GM23248 (cell line): ENCODE results near the gene LRRIQ3. TPM values are rescaled to one million over a fixed set of nuclear protein-coding genes. Genes with fewer than 3 reads are reported as not detected.
"Not testable (repeated sequence)": the region's sequence is repeated elsewhere in the genome, so short reads cannot be mapped to it uniquely, and the experiment has no call there.

ENCODE experiments used
- DNase-seq: peaks from one replicate; pipeline ENCODE4 v3.0.0-alpha.2; 2015
- H2AFZ ChIP-seq: fragments of 200-600 bp; sonication (generic); 2 replicates; pipeline ENCODE4 v1.6.1; 2016; ENCODE audit warnings: antibody characterized with exemption
- H3F3A ChIP-seq: fragments of 200-600 bp; sonication (generic); 2 replicates; pipeline ENCODE4 v1.6.1; 2016; ENCODE audit warnings: mild to moderate bottlenecking, antibody characterized with exemption, mixed run types; ENCODE audit not compliant: insufficient read depth
- H3K27ac ChIP-seq: fragments of 200-600 bp; sonication (generic); 2 replicates; pipeline ENCODE4 v1.5.1; 2016; ENCODE audit warnings: mild to moderate bottlenecking
- H3K27me3 ChIP-seq: fragments of 200-600 bp; sonication (generic); replicated peaks from 2 replicates; pipeline ENCODE4 v1.6.1; 2016; ENCODE audit warnings: mild to moderate bottlenecking; ENCODE audit not compliant: insufficient read depth
- H3K36me3 ChIP-seq: fragments of 200-600 bp; sonication (generic); 2 replicates; pipeline ENCODE4 v1.6.1; 2016; ENCODE audit warnings: low read depth, mild to moderate bottlenecking
- H3K4me1 ChIP-seq: fragments of 200-600 bp; sonication (generic); 2 replicates; pipeline ENCODE4 v1.6.1; 2016; ENCODE audit warnings: mild to moderate bottlenecking; ENCODE audit not compliant: insufficient read depth
- H3K4me2 ChIP-seq: fragments of 200-600 bp; sonication (generic); one replicate; pipeline ENCODE4 v1.6.1; 2016; ENCODE audit warnings: mild to moderate bottlenecking; ENCODE audit not compliant: unreplicated experiment
- H3K4me3 ChIP-seq: fragments of 200-600 bp; sonication (generic); 2 replicates; pipeline ENCODE4 v1.5.1; 2016; ENCODE audit warnings: mild to moderate bottlenecking
- H3K79me2 ChIP-seq: fragments of 200-600 bp; sonication (generic); 2 replicates; pipeline ENCODE4 v1.6.1; 2016; ENCODE audit warnings: mild to moderate bottlenecking; ENCODE audit not compliant: insufficient read depth
- H3K9ac ChIP-seq: fragments of 200-600 bp; sonication (generic); 2 replicates; pipeline ENCODE4 v1.6.1; 2016; ENCODE audit warnings: mild to moderate bottlenecking
- H3K9me2 ChIP-seq: fragments of 200-600 bp; sonication (generic); 2 replicates; pipeline ENCODE4 v1.6.1; 2016; ENCODE audit warnings: mixed run types, mild to moderate bottlenecking, moderate library complexity; ENCODE audit not compliant: insufficient read depth
- H3K9me3 ChIP-seq: fragments of 200-600 bp; sonication (generic); one replicate; pipeline ENCODE4 v1.6.1; 2017; ENCODE audit warnings: low read depth
- H4K20me1 ChIP-seq: fragments of 200-600 bp; sonication (generic); 2 replicates; pipeline ENCODE4 v1.6.0; 2016; ENCODE audit not compliant: insufficient read depth
- EZH2 ChIP-seq: fragments of 200-600 bp; sonication (generic); IDR thresholded peaks from 2 replicates; pipeline ENCODE4 v1.6.1; 2018; ENCODE audit warnings: antibody characterized with exemption, mild to moderate bottlenecking; ENCODE audit not compliant: insufficient read depth, poor library complexity, severe bottlenecking
- EZH2phosphoT487 ChIP-seq: fragments of 200-600 bp; sonication (generic); IDR thresholded peaks from 2 replicates; pipeline ENCODE4 v1.6.1; 2018; ENCODE audit warnings: antibody characterized with exemption, moderate library complexity, mild to moderate bottlenecking, low read depth; ENCODE audit not compliant: insufficient read depth
- WGBS, 2 experiments: methylation state at CpG; one replicate each; pipeline ENCODE4 v1.1.6; 2015 to 2017; ENCODE audit warnings: low lambda C conversion rate in 2 of 2, low coverage in 1 of 2; ENCODE audit errors: missing lambda C conversion rate in 2 of 2; 5-methylcytosine and 5-hydroxymethylcytosine counted together
- in situ Hi-C: fragments of 300-500 bp; cut with MboI; formaldehyde crosslinking; loops from 2 replicates; pipeline ENCODE4 v1.15.0; 2020
- polyA plus RNA-seq: library from polyadenylated mRNA; unstranded; fragments of >200 nt; fragmentation: Nextera tagmentation; extraction: Ambion mirVana; gene quantifications from 2 replicates; pipeline ENCODE4 v1.2.1, GENCODE V29; 2016
- total RNA-seq: library from RNA; depleted of rRNA; stranded (reverse); fragments of >200 nt; shearing (Covaris generic); gene quantifications from 2 replicates; pipeline ENCODE4 v1.2.3, GENCODE V29; 2014

LRRIQ3 gene
- total and polyA plus RNA-seq, 2 experiments from 2014 or later, result 0.11 TPM; not detected in 1

DNA sequence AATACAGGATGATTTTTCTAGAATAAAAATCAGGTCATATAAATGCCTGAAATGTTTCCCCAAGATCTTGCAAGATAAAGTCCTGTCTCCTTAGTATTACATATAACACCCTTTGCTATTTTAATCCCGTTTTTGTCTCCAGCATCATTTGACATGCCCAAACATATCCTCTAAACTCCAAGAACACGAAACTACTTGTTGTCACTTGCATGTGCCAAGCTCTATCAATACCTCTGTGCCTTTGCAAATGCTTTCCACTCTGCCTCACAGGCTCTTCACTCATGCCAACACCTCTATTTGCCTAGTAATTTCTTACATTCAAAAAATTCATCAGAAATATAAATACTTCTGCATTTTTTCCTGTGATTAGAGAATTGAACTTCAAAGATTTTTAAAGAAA is 37.9 kb downstream of the LRRIQ3 start:
- Histone ChIP-seq H3K36me3 (no peaks in the 10 kb centered on the region), H3K9ac (no peak overlapping the region), H3K4me1 (no peaks in the 10 kb centered on the region), H3K79me2 (no peaks in the 10 kb centered on the region), H3K9me2 (no peaks in the 10 kb centered on the region), H3K4me3 (no peak overlapping the region), H3K4me2 (no peak overlapping the region), H2AFZ (no peak overlapping the region), H4K20me1 (no peaks in the 10 kb centered on the region), H3K9me3 (no peaks in the 10 kb centered on the region), H3K27ac (no peak overlapping the region), H3F3A (no peaks in the 10 kb centered on the region), H3K27me3 (no peaks in the 10 kb centered on the region)
- in situ Hi-C loops, result no loop called here
- 10 to 13% methylated on average over 2 of the region's 2 CpGs for WGBS, 2 experiments
- TF ChIP-seq EZH2, result no peak
- TF ChIP-seq EZH2phosphoT487, result no peak
- DNase-seq, result no peak

DNA sequence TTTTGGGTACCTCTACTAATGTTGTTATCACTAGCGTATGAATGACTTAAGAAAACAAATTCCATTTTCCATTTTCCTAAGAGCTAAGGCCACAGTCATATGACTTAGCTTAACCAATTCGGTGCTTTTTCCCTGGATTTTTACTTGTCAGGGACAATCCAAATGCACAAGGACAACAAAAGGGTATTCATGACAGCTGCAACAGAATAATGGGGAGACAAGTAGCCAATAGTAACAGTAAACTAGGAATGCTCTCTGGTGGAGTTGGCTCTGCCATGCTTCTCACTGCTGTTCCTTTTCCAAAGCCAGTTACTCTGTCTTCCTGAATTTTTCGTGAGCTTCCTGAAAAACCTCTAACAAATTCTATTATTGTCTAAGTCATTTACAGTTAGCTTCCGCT is 52.9 kb downstream of the LRRIQ3 start:
- Histone ChIP-seq H3K4me1 (no peaks in the 10 kb centered on the region), H3K4me3 (no peak overlapping the region), H4K20me1 (no peaks in the 10 kb centered on the region), H3K9ac (no peak overlapping the region), H3K79me2 (no peaks in the 10 kb centered on the region), H2AFZ (no peak overlapping the region), H3K36me3 (no peaks in the 10 kb centered on the region), H3K27ac (no peak overlapping the region), H3K4me2 (no peak overlapping the region), H3K27me3 (no peaks in the 10 kb centered on the region), H3F3A (no peaks in the 10 kb centered on the region), H3K9me3 (peaks cover 7% of the 10 kb centered on the region), H3K9me2 (no peaks in the 10 kb centered on the region)
- in situ Hi-C loops, result no loop called here
- 29 to 35% methylated on average over 4 of the region's 4 CpGs for WGBS, 2 experiments
- no peak for DNase-seq
- TF ChIP-seq EZH2 (no peak), EZH2phosphoT487 (no peak)

DNA sequence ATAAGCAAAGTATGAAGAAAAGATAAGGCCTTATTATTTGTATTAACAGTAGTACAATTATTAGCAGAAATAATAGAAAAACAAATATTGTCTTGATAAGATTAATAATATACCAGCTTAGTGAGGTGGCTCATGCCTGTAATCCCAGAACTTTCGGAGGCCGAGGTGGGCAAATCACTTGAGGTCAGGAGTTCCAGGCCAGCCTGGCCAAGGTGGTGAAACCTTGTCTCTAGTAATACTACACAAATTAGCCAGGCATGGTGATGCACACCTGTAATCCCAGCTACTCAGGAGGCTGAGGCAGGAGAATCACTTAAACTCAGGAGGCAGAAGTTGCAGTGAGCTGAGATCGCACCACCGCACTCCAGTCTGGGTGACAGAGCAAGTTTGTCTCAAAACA is 80.6 kb downstream of the LRRIQ3 start:
- H3K79me2 ChIP-seq, H4K20me1 ChIP-seq, H3K4me3 ChIP-seq, DNase-seq, H3K27ac ChIP-seq, H2AFZ ChIP-seq, H3K36me3 ChIP-seq, in situ Hi-C loops, H3K9ac ChIP-seq, H3K9me3 ChIP-seq, H3K27me3 ChIP-seq, H3K9me2 ChIP-seq, H3K4me2 ChIP-seq, H3K4me1 ChIP-seq, H3F3A ChIP-seq: not testable (repeated sequence)
- WGBS, 2 experiments, result 60 to 79% methylated on average over 4 of the region's 4 CpGs

DNA sequence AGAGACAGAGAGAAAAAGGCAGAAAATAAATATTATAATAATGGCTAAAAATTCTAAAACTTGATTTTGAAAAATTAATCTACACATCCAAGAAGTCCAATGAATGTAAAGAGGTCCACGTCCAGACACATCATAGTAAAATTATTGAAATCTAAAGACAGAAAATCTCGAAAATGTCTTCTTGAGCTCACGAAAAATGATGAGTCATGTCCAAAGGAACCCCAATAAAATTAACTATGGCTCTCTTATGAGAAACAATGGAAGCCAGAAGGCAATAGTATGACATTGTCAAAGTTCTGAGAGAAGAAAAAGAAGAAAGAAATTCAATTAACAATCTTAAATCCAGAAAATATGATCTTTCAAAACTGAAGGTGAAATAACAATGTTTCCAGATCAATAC is 84.6 kb downstream of the LRRIQ3 start:
- 4% methylated on average over 3 of the region's 3 CpGs for WGBS, 2 experiments
- in situ Hi-C loops, result no loop called here
- no peak overlapping the region for H3K4me2 ChIP-seq
- no peaks in the 10 kb centered on the region for H3K9me3 ChIP-seq
- no peaks in the 10 kb centered on the region for H3K4me1 ChIP-seq
- H3K9ac ChIP-seq, result no peak overlapping the region
- H3K9me2 ChIP-seq, result no peaks in the 10 kb centered on the region
- no peak for TF ChIP-seq EZH2
- no peak for TF ChIP-seq EZH2phosphoT487
- H3K4me3 ChIP-seq, result no peak overlapping the region
- H3K27ac ChIP-seq, result no peak overlapping the region
- DNase-seq, result no peak
- no peak overlapping the region for H2AFZ ChIP-seq
- no peaks in the 10 kb centered on the region for H3K36me3 ChIP-seq
- no peaks in the 10 kb centered on the region for H3F3A ChIP-seq
- no peaks in the 10 kb centered on the region for H3K27me3 ChIP-seq
- no peaks in the 10 kb centered on the region for H3K79me2 ChIP-seq
- H4K20me1 ChIP-seq, result no peaks in the 10 kb centered on the region

DNA sequence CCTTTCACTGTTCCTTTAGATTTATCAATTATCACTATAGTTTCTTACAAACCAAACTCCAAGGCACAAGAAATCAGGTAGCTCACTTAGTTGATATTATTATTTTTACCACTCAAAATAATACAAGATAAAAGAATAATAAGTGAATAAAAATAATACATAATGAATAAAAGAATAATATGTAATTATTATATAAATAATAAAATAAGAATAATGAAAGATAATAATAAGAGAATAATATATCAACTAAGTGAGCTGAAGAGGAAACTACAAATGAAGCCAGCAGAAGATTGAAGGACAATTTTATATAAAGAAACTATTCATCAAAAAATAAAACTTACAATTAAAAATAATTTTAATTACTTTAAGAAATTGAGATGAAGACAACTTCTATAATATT is 90.6 kb downstream of the LRRIQ3 start:
- no peak for DNase-seq
- Histone ChIP-seq H3K27me3 (no peaks in the 10 kb centered on the region), H3K9me3 (no peaks in the 10 kb centered on the region), H3K4me1 (no peaks in the 10 kb centered on the region), H4K20me1 (no peaks in the 10 kb centered on the region), H3K27ac (no peak overlapping the region), H3K79me2 (no peaks in the 10 kb centered on the region), H3F3A (no peaks in the 10 kb centered on the region), H3K36me3 (no peaks in the 10 kb centered on the region), H3K4me2 (no peak overlapping the region), H2AFZ (no peak overlapping the region), H3K4me3 (no peak overlapping the region), H3K9ac (no peak overlapping the region), H3K9me2 (no peaks in the 10 kb centered on the region)
- in situ Hi-C loops, result no loop called here
- no peak for TF ChIP-seq EZH2
- TF ChIP-seq EZH2phosphoT487, result no peak
